ENCODE measurements around the gene CNNM4.

The CNNM4 gene

DNA sequence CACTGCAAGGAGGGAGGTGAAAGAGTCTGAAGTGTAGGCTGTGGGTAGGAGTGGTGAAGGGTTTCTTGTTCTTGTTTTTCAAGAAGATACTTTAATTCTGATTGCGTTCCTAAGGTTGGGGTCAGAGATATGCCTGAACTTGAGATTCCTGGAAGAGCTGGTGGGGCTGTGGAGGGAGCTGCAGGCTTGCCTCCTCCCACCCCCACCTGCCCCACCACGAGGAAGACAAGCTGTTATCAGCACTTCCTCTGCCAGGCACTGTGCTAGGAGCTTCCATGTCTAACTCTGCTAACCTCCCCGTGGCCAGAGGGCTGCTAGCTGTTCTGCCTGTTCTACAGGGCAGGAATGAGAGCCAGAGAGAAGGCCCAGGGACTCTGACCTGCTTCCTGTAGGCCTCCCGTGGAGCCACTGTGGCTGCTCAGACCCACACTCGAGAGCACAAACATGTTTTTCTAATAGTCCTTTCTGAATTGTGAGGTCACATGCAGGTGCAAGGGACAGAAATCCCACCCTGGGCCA, 69.4 kb downstream of the CNNM4 start:
- in situ Hi-C loops (cut with MboI; ENCODE audit: low sequenced_read_pairs), result no loop called here

GRCh38 chr2:96831679-96832078, 71.0 kb downstream of the CNNM4 start:
- in situ Hi-C loops (cut with MboI; ENCODE audit: low sequenced_read_pairs), result no loop called here

DNA sequence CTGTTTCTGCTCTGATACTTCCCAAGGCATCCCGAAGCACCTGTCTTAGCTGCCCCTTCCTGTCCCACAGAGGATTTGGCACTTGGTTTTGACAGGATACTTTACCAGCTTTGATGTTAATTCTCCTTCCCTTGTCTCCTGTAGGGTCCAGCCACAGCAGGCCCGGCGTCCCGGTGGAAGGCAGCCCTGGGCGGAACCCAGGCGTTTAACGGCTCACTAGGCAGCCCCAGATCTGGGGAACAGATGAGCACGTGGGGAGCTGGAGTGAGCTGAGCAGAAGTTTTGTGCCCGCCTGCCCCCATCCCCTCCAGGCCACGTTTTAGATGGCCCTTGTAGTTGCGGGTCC, 71.7 kb downstream of the CNNM4 start:
- in situ Hi-C loops (cut with MboI; ENCODE audit: low sequenced_read_pairs), result no loop called here

DNA sequence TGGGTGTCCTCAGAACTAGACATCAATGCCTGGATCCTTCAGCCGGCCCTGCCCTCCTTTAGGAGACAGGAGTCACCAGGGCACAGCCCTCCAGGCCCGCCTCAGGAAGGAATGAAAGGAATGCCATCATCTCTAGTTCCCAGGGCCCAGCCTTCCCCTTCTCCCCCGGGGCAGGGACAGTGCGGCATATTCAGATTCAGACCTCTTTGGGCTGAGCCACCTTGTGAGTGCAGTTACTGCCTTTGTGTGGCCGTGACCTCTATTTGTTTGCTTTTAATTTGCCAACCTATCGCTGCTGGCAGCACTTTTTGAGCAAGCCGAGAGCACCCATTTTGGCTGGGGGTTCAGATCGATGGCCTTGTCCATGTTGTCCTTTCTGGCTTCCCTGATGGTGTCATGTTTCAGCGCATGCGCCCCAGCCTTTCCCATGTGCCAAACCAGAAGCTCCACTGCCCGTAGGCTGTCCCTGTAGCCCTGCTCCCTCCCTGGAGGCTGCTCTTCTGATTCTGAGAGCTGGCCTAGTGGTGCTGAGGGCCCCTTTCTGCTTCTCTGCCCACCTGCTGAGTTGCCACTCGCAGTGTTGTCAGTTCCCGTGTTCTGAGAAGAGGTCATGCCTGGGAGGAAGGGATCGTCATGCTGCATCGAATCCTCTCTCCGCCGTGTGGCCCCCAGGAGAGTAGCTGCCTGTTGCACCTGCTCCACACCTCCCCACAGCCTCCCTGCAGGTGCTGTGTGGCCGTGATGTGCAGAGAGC, 72.2 kb downstream of the CNNM4 start:
- in situ Hi-C loops (cut with MboI; ENCODE audit: low sequenced_read_pairs), result no loop called here

GRCh38 chr2:96835830-96836229, 75.1 kb downstream of the CNNM4 start:
- in situ Hi-C loops (cut with MboI; ENCODE audit: low sequenced_read_pairs), result no loop called here

DNA sequence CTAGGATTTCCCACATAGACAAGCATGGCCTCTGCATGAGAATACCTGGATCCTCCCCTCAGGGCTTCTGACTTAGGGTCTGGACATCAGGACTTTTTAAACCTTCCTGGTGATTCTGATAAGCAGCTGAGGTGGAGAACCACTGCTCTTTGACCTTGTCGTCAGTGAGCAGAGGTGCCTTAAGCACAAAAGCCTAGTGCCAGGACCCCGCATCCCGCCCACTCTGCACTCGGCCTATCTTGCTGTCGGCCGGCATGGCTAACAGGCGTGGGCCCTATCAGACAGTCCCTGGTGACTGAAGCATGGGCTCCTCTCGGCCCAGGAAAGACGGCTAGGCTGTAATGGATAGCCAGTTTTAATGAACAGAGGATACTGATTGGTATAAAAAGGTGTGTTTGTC, 76.9 kb downstream of the CNNM4 start:
- in situ Hi-C loops (cut with MboI; ENCODE audit: low sequenced_read_pairs), result no loop called here

DNA sequence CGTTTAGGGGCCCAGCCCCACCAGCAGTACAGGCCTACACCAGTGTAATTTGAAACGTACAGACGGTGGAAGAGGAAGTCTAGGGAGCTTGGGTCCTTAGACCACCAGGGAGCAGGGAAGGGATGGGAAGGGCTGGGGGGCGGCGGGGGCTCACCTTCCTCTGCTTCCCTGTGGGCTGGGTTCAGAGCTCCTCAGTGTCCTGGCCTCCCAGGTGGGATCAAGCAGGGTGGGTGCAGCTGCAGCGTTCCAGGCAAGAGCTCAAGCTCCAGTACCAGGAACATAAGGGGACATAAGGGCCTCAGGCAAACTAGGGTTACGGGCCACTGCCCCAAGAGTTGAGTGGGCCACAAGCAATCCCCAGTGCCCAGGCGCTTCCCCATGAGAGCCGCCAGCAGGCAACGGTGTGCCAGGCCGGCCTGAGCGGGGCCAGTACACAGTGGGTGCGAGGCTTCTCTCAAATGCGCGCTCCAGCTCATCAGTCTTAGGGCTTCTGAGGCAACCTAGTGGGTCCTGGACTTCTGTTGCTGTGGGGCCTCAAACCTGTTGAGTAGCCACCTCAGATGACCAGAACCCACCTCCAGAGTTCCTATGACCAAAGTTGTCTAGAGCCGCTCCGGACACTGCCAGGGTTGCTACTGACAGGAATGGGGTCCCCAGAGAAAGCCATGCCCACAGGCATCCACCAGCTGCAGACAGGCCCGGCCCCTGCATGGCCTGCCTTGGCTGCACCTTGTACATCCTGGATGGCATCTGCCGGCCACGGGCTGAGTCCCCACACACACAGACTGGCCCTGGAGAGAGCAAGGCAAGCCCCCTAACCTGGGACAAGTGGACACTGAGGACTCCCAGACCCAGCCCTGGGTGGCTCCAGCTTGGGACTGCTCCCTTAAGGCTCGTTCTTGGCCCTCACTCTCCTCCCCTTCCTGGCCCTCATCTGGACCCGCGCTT, 77.9 kb downstream of the CNNM4 start:
- in situ Hi-C loops (cut with MboI; ENCODE audit: low sequenced_read_pairs), result no loop called here

- in situ Hi-C loops (cut with MboI; ENCODE audit: low sequenced_read_pairs), result no loop called here
Measured at GRCh38 chr2:96839293-96839874, 78.7 kb downstream of the CNNM4 start.

GRCh38 chr2:96839875-96840850, 79.5 kb downstream of the CNNM4 start:
- in situ Hi-C loops (cut with MboI; ENCODE audit: low sequenced_read_pairs), result no loop called here

DNA sequence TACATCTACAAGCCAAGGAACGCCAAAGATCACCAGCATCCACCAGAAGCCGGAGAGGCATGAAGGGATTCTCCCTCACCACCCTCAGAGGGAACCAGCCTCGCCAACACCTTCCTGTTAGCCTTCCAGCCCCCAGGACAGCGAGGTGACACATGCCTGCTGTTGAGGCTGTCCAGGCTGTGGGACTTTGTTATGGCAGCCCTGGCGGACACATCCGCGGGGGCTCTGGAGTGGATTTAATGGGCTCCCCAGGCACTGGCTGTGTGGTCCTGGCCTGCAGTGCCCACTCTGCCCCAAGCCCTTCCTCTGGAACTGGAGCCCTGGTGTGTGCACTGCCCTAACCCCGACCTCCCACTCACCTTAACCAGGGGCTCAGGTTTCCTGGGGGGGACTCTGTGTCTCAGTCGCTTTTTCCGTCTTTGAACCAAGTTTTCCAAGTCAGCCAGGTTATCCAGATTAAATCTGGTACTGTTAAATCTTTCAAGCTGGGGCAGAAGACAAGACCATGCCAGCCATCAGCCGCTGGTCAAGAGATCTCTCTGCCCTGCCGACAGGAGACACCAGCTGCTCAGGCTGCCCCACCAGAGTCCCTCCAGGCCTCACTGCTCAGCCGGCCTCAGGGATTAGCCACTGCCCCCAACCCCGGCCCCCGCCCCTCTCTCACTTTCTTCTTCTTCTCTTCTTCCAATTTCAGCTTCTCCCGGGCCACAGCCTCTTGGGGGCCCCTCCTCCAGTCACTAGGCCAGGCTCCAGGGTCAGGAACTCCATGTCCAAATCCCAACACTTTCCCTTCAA, 81.2 kb downstream of the CNNM4 start:
- in situ Hi-C loops (cut with MboI; ENCODE audit: low sequenced_read_pairs), result no loop called here

DNA sequence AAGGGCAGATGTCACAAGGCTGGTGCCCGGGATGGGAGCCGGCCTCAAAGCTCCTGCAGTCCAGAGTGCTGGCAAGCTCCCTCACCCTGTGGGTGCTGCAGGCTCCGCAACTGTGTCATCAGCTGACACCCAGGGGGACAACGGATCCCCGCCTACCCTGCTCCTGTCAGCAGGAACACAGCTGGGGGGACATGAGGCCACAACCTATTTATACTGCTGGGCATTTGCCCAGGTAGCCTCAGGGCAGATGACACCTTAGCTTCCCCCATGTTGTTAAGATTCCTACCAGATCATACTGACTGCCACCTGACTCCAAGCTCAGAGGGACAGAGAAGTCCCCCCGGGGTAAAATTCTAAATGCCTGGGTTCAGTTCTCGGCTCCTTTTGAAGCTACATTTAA, 81.9 kb downstream of the CNNM4 start:
- in situ Hi-C loops (cut with MboI; ENCODE audit: low sequenced_read_pairs), result no loop called here

GRCh38 chr2:96843538-96844268, 83.0 kb downstream of the CNNM4 start, which contains the start of gene ANKRD23:
TSS of gene ANKRD23 (minus strand) at chr2:96844021. CDS start at chr2:96843992, 29 bp downstream.
- in situ Hi-C loops (cut with MboI; ENCODE audit: low sequenced_read_pairs), result no loop called here

GRCh38 chr2:96844405-96844808, 83.7 kb downstream of the CNNM4 start:
- in situ Hi-C loops (cut with MboI; ENCODE audit: low sequenced_read_pairs), result no loop called here

- in situ Hi-C loops (cut with MboI; ENCODE audit: low sequenced_read_pairs), result no loop called here
Measured at GRCh38 chr2:96846825-96847224, 86.1 kb downstream of the CNNM4 start.

DNA sequence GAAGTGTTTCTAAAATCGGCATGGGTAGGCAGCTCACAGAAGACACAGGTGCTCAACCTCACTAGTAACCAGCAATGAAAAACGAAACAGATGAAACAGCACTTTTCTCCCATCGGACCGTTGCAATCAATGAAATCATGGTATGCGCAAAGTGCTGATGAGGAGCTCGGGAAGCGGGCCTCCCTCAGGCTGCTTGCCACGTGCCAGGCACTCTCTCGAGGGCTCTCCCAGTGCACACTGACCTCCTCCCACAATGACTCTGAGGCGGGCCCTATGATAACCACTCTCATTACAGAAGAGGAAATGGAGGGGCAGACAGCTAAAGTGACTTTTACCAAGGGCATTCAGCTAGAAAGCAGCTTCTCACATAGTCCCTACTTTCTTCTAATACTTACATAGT, 86.9 kb downstream of the CNNM4 start:
- in situ Hi-C loops (cut with MboI; ENCODE audit: low sequenced_read_pairs), result no loop called here

GRCh38 chr2:96848264-96848663, 87.6 kb downstream of the CNNM4 start:
- in situ Hi-C loops (cut with MboI; ENCODE audit: low sequenced_read_pairs), result no loop called here

GRCh38 chr2:96852667-96853066, 92.0 kb downstream of the CNNM4 start:
- in situ Hi-C loops (cut with MboI; ENCODE audit: low sequenced_read_pairs), result no loop called here

- in situ Hi-C loops (cut with MboI; ENCODE audit: low sequenced_read_pairs), result no loop called here
Measured at GRCh38 chr2:96853321-96853720, 92.6 kb downstream of the CNNM4 start.
